Muscle of leg (tissue), 11 donors: ENCODE results near the gene ATXN7. TPM values are rescaled to one million over a fixed set of nuclear protein-coding genes. Genes with fewer than 3 reads are reported as not detected.

Experiments used
- DNase-seq: peaks from one replicate; pipeline ENCODE4 v3.0.0; 2013
- H3K27ac ChIP-seq: one replicate; pipeline ENCODE4 v1.5.1; 2013; ENCODE audit warnings: mild to moderate bottlenecking, low read length, control low read depth
- H3K27me3 ChIP-seq: one replicate; pipeline ENCODE4 v1.6.1; 2013; ENCODE audit warnings: low read length; ENCODE audit not compliant: control insufficient read depth, insufficient read depth
- H3K36me3 ChIP-seq: one replicate; pipeline ENCODE4 v1.6.1; 2013; ENCODE audit warnings: low read length; ENCODE audit not compliant: control insufficient read depth, insufficient read depth
- H3K4me1 ChIP-seq: one replicate; pipeline ENCODE4 v1.6.1; 2013; ENCODE audit warnings: low read length; ENCODE audit not compliant: control insufficient read depth, insufficient read depth
- H3K4me3 ChIP-seq: one replicate; pipeline ENCODE4 v1.5.1; 2013; ENCODE audit warnings: low read length, control low read depth
- H3K9me3 ChIP-seq: replicated peaks from 2 replicates; pipeline ENCODE4 v1.6.1; 2013; ENCODE audit warnings: low read depth, low read length; ENCODE audit not compliant: control insufficient read depth
- WGBS: methylation state at CpG from one replicate; pipeline ENCODE4 v1.1.5; 2013; ENCODE audit warnings: missing lambda C conversion rate; ENCODE audit not compliant: insufficient coverage; 5-methylcytosine and 5-hydroxymethylcytosine counted together
- polyA plus RNA-seq, 8 donors: library from polyadenylated mRNA; unstranded; fragments of 120-200 nt; gene quantifications; one replicate each; pipeline versions ENCODE4 v1.2.1 to v1.2.3, GENCODE V29; 2013; ENCODE audit warnings: inconsistent platforms in 1 of 8, low replicate concordance in 1 of 8; ENCODE audit not compliant: insufficient read length in 8 of 8, insufficient read depth in 1 of 8
- total RNA-seq: library from RNA; stranded (reverse); fragments of 120-200 nt; gene quantifications from one replicate; pipeline ENCODE4 v1.2.4, GENCODE V29; 2013

ATXN7 gene
- total and polyA plus RNA-seq, 9 donors, result 8.1 to 13.6 (median 9.5) TPM

- DNase-seq, result no peak
- no CpG with 5 or more reads among the region's 1 CpG for WGBS
- H3K4me1 ChIP-seq, result no peaks in the 10 kb centered on the region
- no peaks in the 10 kb centered on the region for H3K27me3 ChIP-seq
- no peak overlapping the region for H3K27ac ChIP-seq
- peaks cover 15% of the 10 kb centered on the region for H3K36me3 ChIP-seq
- H3K9me3 ChIP-seq, result peaks cover 2% of the 10 kb centered on the region
- no peak overlapping the region for H3K4me3 ChIP-seq
Observed at GRCh38 chr3:63896332-63897030, 32.8 kb downstream of the ATXN7 start.

GRCh38 chr3:63900010-63900409 is 36.3 kb downstream of the ATXN7 start:
- Histone ChIP-seq H3K4me3 (no peak overlapping the region), H3K27me3 (no peaks in the 10 kb centered on the region), H3K4me1 (no peaks in the 10 kb centered on the region), H3K9me3 (peaks cover 2% of the 10 kb centered on the region), H3K36me3 (peaks cover 15% of the 10 kb centered on the region), H3K27ac (no peak overlapping the region)
- WGBS, result no CpG with 5 or more reads among the region's 5 CpGs
- DNase-seq, result no peak

- Histone ChIP-seq H3K27ac (no peak overlapping the region), H3K4me1 (no peaks in the 10 kb centered on the region), H3K4me3 (no peak overlapping the region), H3K27me3 (no peaks in the 10 kb centered on the region), H3K36me3 (peaks cover 15% of the 10 kb centered on the region), H3K9me3 (peaks cover 2% of the 10 kb centered on the region)
- DNase-seq, result peak; percentile 60
- 59% methylated on average over 2 of the region's 2 CpGs for WGBS
Observed at GRCh38 chr3:63900459-63900858, 36.8 kb downstream of the ATXN7 start.

- Histone ChIP-seq H3K9me3 (peaks cover 2% of the 10 kb centered on the region), H3K36me3 (no peaks in the 10 kb centered on the region), H3K4me3 (no peak overlapping the region), H3K4me1 (no peaks in the 10 kb centered on the region), H3K27ac (no peak overlapping the region), H3K27me3 (no peaks in the 10 kb centered on the region)
- no peak for DNase-seq
- 80% methylated on average over 1 of the region's 4 CpGs for WGBS
Observed at GRCh38 chr3:63905731-63906620, 42.3 kb downstream of the ATXN7 start.

GRCh38 chr3:63908081-63908736 is 44.5 kb downstream of the ATXN7 start:
- H3K36me3 ChIP-seq, result no peaks in the 10 kb centered on the region
- DNase-seq, result peak; percentile 36
- WGBS, result no CpG with 5 or more reads among the region's 2 CpGs

GRCh38 chr3:63908776-63909175 is 45.1 kb downstream of the ATXN7 start:
- Histone ChIP-seq H3K4me1 (peaks cover 10% of the 10 kb centered on the region), H3K27ac (no peak overlapping the region)

More at GRCh38 chr3:63908081-63908736, 44.5 kb downstream of the ATXN7 start:
- Histone ChIP-seq H3K27me3 (no peaks in the 10 kb centered on the region), H3K9me3 (no peaks in the 10 kb centered on the region), H3K27ac (no peak overlapping the region), H3K4me3 (no peak overlapping the region), H3K4me1 (peaks cover 6% of the 10 kb centered on the region)

GRCh38 chr3:63909431-63909830 is 45.8 kb downstream of the ATXN7 start:
- no peak for DNase-seq
- WGBS, result 100% methylated on average over 1 of the region's 2 CpGs
- no peaks in the 10 kb centered on the region for H3K27me3 ChIP-seq
- H3K27ac ChIP-seq, result no peak overlapping the region
- no peak overlapping the region for H3K4me3 ChIP-seq
- H3K36me3 ChIP-seq, result no peaks in the 10 kb centered on the region
- no peaks in the 10 kb centered on the region for H3K9me3 ChIP-seq
- H3K4me1 ChIP-seq, result peaks cover 10% of the 10 kb centered on the region

More at GRCh38 chr3:63908776-63909175, 45.1 kb downstream of the ATXN7 start:
- H3K36me3 ChIP-seq, result no peaks in the 10 kb centered on the region
- H3K4me3 ChIP-seq, result no peak overlapping the region
- DNase-seq, result no peak
- no peaks in the 10 kb centered on the region for H3K9me3 ChIP-seq
- H3K27me3 ChIP-seq, result no peaks in the 10 kb centered on the region
- no CpG with 5 or more reads among the region's 1 CpG for WGBS

- WGBS, result no CpG with 5 or more reads among the region's 4 CpGs
- H3K4me3 ChIP-seq, result no peak overlapping the region
- no peaks in the 10 kb centered on the region for H3K27me3 ChIP-seq
- H3K4me1 ChIP-seq, result peaks cover 10% of the 10 kb centered on the region
- no peaks in the 10 kb centered on the region for H3K9me3 ChIP-seq
- H3K36me3 ChIP-seq, result peaks cover 2% of the 10 kb centered on the region
- no peak overlapping the region for H3K27ac ChIP-seq
- no peak for DNase-seq
Observed at GRCh38 chr3:63910001-63910400, 46.3 kb downstream of the ATXN7 start.

- Histone ChIP-seq H3K27me3 (no peaks in the 10 kb centered on the region), H3K36me3 (peaks cover 5% of the 10 kb centered on the region), H3K9me3 (no peaks in the 10 kb centered on the region), H3K27ac (peak overlapping the region; percentile 6), H3K4me1 (peaks cover 10% of the 10 kb centered on the region), H3K4me3 (peak overlapping the region; percentile 65)
- no peak for DNase-seq
- WGBS, result no CpG with 5 or more reads among the region's 1 CpG
Observed at GRCh38 chr3:63910891-63911290, 47.2 kb downstream of the ATXN7 start.

GRCh38 chr3:63911509-63911872 is 47.8 kb downstream of the ATXN7 start:
- no peaks in the 10 kb centered on the region for H3K27me3 ChIP-seq
- H3K9me3 ChIP-seq, result no peaks in the 10 kb centered on the region
- peak overlapping the region; percentile 88 for H3K27ac ChIP-seq
- peaks cover 10% of the 10 kb centered on the region for H3K4me1 ChIP-seq
- peak overlapping the region; percentile 65 for H3K4me3 ChIP-seq
- WGBS, result 0% methylated on average over 17 of the region's 18 CpGs
- no peak for DNase-seq
- H3K36me3 ChIP-seq, result peaks cover 6% of the 10 kb centered on the region
